HG03460 (cell line): ENCODE measurements around the gene RAB12.

ENCODE experiments used
- ATAC-seq: cut with Tn5 transposase; IDR thresholded peaks from one replicate; pipeline ENCODE4 v1.9.1; 2021; ENCODE audit not compliant: unreplicated experiment

RAB12 gene

GRCh38 chr18:8681196-8681595 is 72.0 kb downstream of the RAB12 start:
- ATAC-seq: no peak

- no peak for ATAC-seq
These were observed 75.3 kb downstream of the RAB12 start for GRCh38 chr18:8684577-8684976.

- no peak for ATAC-seq
These were observed 76.1 kb downstream of the RAB12 start for GRCh38 chr18:8685141-8685913.

GRCh38 chr18:8685914-8686216 is 76.6 kb downstream of the RAB12 start:
- ATAC-seq: no peak

- no peak for ATAC-seq
These were observed 77.4 kb downstream of the RAB12 start for GRCh38 chr18:8686611-8687010.

- ATAC-seq: no peak
These were observed 79.1 kb downstream of the RAB12 start for GRCh38 chr18:8688216-8688800.

- no peak for ATAC-seq
These were observed 79.6 kb downstream of the RAB12 start for GRCh38 chr18:8688816-8689215.
